HG02852 (cell line): ENCODE data around the gene DHRS7.
"Not testable (repeated sequence)": the region's sequence is repeated elsewhere in the genome, so short reads cannot be mapped to it uniquely, and the experiment has no call there.

Experiments
- ATAC-seq: cut with Tn5 transposase; IDR thresholded peaks from one replicate; pipeline ENCODE4 v1.9.1; 2021; ENCODE audit warnings: mild to moderate bottlenecking, moderate library complexity; ENCODE audit not compliant: unreplicated experiment

DHRS7 gene

DNA sequence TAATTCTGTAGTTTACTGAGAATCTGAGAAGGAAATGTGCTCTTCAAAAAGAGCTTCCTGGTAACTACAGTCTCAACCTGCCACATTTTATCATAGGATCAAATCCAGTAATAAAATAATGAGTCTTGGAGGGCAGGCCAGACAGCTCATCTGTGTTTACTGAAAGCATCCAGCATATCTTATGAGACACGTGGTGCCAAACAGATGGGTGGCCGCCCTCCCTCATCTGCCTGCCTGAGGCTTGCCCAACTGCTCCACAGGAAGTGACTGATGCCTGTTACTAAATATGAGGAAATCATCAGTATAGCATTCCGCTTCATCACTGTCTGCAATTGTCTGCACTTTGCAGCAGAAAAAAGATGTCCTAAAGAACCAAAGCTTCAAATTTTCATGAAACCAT, 13.5 kb downstream of the DHRS7 start:
- peak; percentile 73 for ATAC-seq

DNA sequence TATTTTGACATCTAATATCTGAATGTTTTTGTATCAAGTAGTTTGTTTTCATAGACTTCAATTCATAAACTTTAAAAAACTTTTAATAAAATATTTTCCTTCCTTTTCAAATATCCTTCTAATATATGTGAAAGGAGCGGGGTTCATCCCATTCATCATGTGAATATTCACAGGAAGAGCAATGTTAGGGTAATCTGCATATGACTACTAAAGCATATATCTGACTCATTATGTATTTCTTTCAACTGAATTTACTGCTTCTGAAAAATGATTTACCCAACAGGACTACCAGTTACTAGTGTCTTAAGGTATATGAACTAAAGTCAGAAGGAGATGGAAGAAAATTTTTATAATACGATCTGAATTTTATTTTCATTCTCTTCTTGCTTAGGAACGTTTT, 30.5 kb downstream of the DHRS7 start:
- ATAC-seq: no peak

DNA sequence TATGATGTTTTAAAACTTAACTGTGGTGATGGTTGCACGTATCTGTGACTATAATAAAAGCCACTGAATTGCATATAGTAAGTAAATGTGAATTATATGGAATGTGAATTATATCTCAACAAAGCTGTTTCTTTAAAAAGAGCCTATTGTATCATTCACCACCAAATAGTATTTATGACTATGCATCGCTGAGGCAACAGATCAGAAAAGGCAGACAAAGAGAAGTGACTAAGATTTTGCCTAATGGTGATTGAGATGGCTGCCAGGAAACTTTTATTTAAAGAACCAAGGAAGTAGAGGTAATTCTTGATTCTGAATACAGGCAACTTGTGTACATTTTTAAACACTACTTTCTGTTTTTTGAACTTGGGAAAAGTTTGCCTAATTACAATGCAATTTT, 31.7 kb downstream of the DHRS7 start:
- no peak for ATAC-seq

DNA sequence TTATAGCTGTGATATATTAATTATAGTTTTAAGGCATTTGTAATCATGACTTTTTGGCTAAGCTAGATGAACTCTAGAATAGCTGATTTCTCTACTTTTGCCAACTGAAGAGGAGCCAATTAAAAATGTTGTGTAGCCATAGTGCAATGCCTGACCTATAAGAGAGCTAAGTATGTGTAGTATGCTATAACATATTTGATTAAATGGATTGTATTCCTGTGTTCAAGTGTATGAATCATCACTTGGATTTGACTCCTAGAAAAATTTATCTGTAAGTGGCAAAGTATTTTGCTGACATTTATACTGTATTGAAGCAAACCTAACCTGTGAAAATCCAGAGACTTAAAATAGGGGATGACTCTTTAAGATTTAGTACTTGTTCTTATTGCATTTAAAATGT, 39.3 kb downstream of the DHRS7 start:
- ATAC-seq: no peak

DNA sequence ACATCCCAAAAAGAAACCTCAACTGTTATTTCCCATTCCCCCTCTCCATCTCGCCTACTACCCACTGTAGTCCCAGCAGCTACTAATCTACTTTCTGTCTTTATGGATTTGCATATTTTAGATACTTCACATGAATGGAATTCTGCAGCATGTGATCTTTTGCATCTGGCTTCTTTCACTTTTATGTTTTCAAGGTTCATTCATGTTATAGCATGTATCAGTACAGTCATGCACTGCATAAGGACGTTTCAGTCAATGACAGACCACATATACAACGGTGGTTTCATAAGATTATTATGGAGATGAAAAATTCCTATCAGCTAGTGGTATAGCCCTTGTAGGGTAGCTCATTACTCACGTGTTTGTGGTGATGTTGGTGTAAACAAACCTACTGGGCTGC, 49.0 kb downstream of the DHRS7 start:
- ATAC-seq: no peak

DNA sequence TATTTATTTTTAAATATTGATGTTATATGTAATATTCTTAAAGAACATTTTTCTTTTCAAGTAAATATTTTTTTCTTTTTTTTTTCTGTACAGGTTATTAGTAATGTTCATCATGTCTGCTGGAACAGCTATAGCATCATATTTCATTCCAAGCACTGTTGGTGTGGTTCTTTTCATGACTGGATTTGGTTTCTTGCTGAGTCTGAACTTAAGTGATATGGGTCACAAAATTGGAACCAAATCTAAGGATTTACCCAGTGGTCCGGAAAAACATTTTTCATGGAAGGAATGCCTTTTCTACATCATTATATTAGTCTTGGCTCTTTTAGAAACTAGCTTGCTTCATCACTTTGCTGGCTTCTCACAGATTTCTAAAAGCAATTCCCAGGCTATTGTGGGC, 50.3 kb downstream of the DHRS7 start:
- ATAC-seq: no peak

DNA sequence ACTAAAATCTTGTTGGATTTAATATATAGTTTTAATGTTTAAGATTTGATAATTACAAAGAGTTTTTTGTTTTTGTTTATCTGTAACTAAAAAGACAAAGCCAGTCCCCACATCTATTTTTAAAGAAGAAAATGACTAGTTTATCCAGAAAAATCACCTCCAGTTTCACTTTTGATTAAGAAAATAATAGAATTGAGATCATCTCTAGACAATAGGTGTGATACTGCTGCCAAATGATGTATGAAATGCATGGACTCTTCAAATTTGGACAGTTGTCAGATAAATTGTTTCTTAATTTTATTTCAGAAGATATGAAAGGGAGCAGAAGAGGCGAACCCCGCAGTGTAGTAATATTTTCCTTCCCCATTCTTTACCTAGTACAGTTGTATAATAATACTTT, 53.5 kb downstream of the DHRS7 start:
- ATAC-seq: no peak

DNA sequence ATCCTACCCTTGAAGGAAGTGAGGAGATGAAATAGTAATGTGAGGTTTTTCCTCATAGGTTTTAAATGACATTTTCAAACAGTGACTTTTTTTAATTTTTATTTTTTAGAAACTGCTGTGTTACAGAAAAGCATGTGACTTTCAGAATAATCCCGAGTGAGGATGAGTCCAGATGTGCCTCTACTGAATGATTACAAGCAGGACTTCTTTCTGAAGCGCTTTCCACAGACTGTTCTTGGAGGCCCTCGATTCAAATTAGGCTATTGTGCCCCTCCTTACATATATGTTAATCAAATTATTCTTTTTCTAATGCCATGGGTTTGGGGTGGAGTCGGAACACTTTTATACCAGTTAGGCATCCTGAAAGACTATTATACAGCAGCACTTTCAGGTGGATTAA, 57.7 kb downstream of the DHRS7 start:
- ATAC-seq: no peak

DNA sequence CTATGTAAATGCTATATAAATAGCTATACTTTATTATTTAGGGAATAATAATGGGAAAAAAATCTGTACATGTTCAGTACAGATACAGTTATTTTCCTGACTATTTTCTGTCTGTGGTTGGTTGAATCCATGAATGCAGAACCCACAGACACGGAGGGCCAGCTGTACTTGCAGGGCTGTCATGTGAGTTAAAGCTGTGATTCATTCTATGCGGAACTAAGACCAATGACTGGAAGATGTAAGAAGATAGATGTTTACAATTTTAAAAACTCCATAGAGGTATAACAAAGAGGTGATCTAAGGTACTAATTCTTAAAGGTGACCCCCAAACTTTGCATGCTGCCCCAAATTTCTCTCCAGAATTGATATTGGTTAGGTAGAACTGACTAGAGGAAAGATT, 58.9 kb downstream of the DHRS7 start:
- no peak for ATAC-seq

DNA sequence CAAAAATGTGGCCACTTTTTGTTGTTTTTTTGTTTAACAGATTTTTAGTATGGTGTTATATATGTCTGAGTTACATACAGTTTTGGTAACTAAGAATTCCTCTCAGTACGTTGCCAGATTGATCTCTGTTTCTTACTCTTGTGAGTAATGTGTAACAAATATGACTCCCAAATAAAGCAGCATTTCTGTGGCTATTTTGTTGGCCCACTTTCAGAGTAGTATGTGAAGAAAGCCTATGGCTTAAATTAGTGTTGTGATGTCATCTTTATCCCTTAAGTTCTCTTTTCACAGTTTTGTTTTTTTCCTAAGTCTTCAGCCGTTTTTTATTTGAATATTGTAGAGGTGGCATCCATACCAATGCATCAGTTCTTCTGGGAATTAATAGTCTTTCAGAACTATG, 62.8 kb downstream of the DHRS7 start:
- ATAC-seq: no peak

DNA sequence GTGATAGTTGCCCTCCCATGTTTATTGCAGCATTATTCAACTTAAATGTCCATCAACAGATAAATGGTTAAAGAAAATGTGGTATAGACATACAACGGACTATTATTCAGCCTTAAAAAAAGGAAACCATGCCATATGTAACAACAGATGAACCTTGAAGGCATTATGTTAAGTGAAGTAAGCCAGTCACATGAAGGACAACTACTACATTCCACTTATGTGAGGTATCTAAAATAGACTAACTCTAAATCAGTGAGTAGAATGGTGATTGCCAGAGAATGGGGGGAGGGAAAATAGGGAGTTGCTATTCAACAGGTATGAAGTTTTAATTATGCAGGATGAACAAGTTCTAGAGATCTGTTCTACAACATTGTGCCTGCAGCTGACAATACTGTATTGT, 63.4 kb downstream of the DHRS7 start:
- ATAC-seq: no peak

DNA sequence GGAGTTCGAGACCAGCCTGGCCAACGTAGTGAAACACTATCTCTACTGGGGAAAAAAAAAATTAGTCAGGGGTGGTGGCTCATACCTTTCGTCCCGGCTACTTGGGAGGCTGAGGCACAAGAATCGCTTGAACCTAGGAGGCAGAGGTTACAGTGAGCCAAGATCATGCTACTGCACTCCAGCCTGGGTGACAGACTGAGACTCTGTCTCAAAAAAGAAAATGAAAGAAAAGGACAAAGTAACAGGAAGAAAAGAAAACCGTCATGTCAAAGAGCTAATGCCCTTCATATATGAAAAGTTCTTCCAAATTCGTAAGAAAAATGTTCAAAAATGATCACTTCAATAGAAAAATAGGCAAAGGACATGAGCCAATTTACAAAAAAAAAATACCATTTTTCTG, 65.3 kb downstream of the DHRS7 start:
- not testable (repeated sequence) for ATAC-seq

DNA sequence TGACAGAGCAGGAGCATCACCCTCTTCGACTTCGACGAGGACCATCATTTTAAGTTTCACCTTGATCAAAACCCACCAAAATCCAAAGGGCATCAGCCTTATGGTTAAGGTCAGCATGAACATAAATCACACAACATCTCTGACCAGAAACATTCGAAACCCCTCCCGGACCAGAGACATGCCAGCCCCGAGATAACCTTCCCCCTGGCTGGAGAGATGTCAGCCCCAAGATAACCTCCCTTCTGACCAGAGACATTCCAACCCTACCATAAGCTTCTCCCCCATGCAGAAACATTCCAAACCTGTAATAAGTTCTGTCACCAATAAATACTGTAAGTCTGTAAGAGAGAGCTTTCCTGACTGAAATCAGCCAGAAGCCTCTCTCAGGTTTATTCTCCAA, 67.2 kb downstream of the DHRS7 start:
- ATAC-seq: no peak

DNA sequence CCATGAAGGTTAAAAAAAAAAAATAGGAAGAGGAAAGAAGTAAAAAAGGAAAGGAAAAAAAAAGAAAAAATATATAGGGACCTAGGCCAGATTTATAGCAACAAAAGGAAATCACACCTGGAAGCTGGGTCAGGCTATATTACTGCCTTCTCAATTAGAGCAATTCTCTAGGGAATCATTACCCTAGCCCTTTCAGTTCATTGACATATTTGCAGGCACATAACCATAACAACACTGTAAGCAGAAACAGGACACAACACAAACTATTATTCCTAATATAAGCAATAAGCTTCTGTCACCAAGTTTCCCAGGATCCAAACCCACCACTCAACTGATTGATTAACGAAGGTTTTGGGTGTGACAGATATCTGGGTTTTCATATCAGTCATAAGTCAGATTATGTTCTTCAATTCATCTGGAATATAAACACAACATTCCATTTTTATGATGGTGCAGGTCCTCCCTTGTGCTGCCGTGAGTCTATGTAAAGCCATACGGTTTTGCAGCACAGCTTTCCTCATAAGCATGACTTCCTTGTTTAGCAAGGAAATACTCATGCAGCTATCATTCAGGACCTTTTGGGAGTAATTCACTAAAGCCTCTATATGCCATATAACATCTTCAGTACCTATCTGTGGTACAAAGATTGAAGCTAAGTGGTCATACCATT, 69.3 kb downstream of the DHRS7 start:
- ATAC-seq: no peak

DNA sequence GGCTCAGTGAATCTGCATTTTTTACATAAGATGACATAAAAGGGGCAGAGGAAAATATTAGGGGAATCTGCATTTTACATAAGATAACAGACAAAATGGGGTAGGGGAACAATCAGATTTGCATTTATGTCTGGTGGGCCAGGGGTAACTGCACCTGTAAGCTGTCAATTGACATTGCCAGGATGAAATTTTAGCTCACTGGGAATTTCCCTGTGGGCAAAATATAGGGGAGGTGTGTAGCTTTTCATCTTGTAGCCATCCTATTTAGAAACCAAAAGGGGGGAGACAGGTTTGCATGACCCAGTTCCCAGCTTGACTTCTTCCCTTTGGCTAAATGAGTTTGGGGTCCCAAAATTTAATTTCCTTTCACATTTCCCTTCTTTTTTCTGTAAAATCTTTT, 70.0 kb downstream of the DHRS7 start:
- ATAC-seq: no peak

DNA sequence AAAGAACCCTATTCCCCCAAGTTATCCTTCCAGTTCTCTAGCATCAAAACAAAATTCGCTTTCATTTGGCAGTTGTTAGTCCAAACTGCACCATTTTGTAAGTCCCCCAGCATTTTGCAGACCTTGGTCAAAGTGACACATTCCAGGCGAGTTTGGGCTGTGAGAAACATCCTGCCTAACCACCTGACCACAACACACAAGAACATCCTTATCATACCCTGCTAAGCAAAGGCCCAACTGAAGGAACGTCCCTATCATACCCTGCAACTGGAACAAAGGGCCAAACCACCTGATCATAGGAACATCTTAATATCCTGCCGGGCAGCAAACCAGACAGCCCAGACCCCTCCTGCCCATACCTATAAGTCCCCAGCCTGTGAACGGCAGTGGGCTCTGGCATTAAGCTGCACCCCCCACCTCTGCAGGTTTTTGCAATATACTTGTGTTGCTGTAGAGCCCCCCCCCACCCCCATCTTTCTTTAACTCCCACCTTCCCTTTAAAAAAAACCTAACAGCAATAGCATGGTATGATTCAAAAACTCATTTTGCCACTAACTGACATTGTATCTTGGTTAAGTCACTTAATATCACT, 70.8 kb downstream of the DHRS7 start:
- ATAC-seq: no peak
